Measurements from ENCODE around the gene MGMT.

GRCh38 chr10:129766611-129767550, 299.8 kb downstream of the MGMT start:
- no peak for TF ChIP-seq EZH2phosphoT487 (IDR thresholded peaks at IDR 0.05; ENCODE audit: low read length)
- no peak for TF ChIP-seq CTCF (IDR thresholded peaks at IDR 0.05; ENCODE audit: low read length)
